Measurements from ENCODE around the gene RASA3. TPM values are rescaled to one million over a fixed set of nuclear protein-coding genes. Genes with fewer than 3 reads are reported as not detected.

The RASA3 gene
- total RNA-seq, 1 donor from 2014 or later, result 17.3 TPM

GRCh38 chr13:114093118-114093517 lies 39.3 kb downstream of the RASA3 start:
- Histone ChIP-seq H3K36me3 (no peaks in the 10 kb centered on the region), H3K4me3 (no peak overlapping the region), H3K4me1 (no peaks in the 10 kb centered on the region), H3K9me3 (no peaks in the 10 kb centered on the region), H3K27ac (no peak overlapping the region), H3K27me3 (no peaks in the 10 kb centered on the region)
- no peak for DNase-seq
- intact Hi-C loops (cut with DNase I), result no loop called here
- no peak for ATAC-seq
- TF ChIP-seq CTCF (IDR thresholded peaks at IDR 0.05), result no peak

GRCh38 chr13:114092468-114092867 lies 40.0 kb downstream of the RASA3 start:
- H3K4me1 ChIP-seq, result no peaks in the 10 kb centered on the region

GRCh38 chr13:114090476-114090875 lies 41.9 kb downstream of the RASA3 start:
- Histone ChIP-seq H3K4me1 (no peaks in the 10 kb centered on the region), H3K36me3 (no peaks in the 10 kb centered on the region), H3K27me3 (no peaks in the 10 kb centered on the region), H3K27ac (no peak overlapping the region), H3K9me3 (no peaks in the 10 kb centered on the region), H3K4me3 (no peak overlapping the region)
- intact Hi-C loops (cut with DNase I), result no loop called here
- TF ChIP-seq CTCF (IDR thresholded peaks at IDR 0.05), result no peak
- DNase-seq (peak; percentile 51), ATAC-seq (no peak)

More at GRCh38 chr13:114092468-114092867, 40.0 kb downstream of the RASA3 start:
- H3K27me3 ChIP-seq, result no peaks in the 10 kb centered on the region
- no peaks in the 10 kb centered on the region for H3K9me3 ChIP-seq
- no peak for TF ChIP-seq CTCF (IDR thresholded peaks at IDR 0.05)
- H3K36me3 ChIP-seq, result no peaks in the 10 kb centered on the region
- H3K27ac ChIP-seq, result no peak overlapping the region
- DNase-seq (no peak), ATAC-seq (no peak)
- no peak overlapping the region for H3K4me3 ChIP-seq
- intact Hi-C loops (cut with DNase I), result no loop called here

- H3K9me3 ChIP-seq, result no peaks in the 10 kb centered on the region
- no peaks in the 10 kb centered on the region for H3K36me3 ChIP-seq
- no peaks in the 10 kb centered on the region for H3K27me3 ChIP-seq
- intact Hi-C loops (cut with DNase I), result no loop called here
- no peak overlapping the region for H3K4me3 ChIP-seq
- no peak for TF ChIP-seq CTCF (IDR thresholded peaks at IDR 0.05)
- H3K27ac ChIP-seq, result no peak overlapping the region
- DNase-seq, result peak; percentile 19
- no peak for ATAC-seq
- H3K4me1 ChIP-seq, result no peaks in the 10 kb centered on the region
Measured at GRCh38 chr13:114089751-114090400, 42.5 kb downstream of the RASA3 start.

GRCh38 chr13:114089341-114089740 lies 43.1 kb downstream of the RASA3 start:
- TF ChIP-seq CTCF (IDR thresholded peaks at IDR 0.05), result no peak
- H3K4me1 ChIP-seq, result no peaks in the 10 kb centered on the region
- ATAC-seq (peak; percentile 20), DNase-seq (peak; percentile 57)
- intact Hi-C loops (cut with DNase I), result no loop called here
- no peak overlapping the region for H3K4me3 ChIP-seq
- no peaks in the 10 kb centered on the region for H3K27me3 ChIP-seq
- H3K9me3 ChIP-seq, result no peaks in the 10 kb centered on the region
- no peaks in the 10 kb centered on the region for H3K36me3 ChIP-seq
- no peak overlapping the region for H3K27ac ChIP-seq

GRCh38 chr13:114088863-114089262 lies 43.6 kb downstream of the RASA3 start:
- H3K27ac ChIP-seq, result no peak overlapping the region
- no peaks in the 10 kb centered on the region for H3K9me3 ChIP-seq
- no peaks in the 10 kb centered on the region for H3K36me3 ChIP-seq
- no peak for TF ChIP-seq CTCF (IDR thresholded peaks at IDR 0.05)
- ATAC-seq (no peak), DNase-seq (no peak)
- H3K4me3 ChIP-seq, result no peak overlapping the region
- no peaks in the 10 kb centered on the region for H3K4me1 ChIP-seq
- intact Hi-C loops (cut with DNase I), result no loop called here
- H3K27me3 ChIP-seq, result no peaks in the 10 kb centered on the region

Measured in upper lobe of right lung (tissue), 1 donor.